Activated naive CD8-positive, alpha-beta T cell treated with anti-CD3 and anti-CD28 coated beads, Interleukin-2, amount 50 U/mL, for 24 hours (primary cell): ENCODE results near the gene NPM1.

Experiments used
- ATAC-seq: fragments of 150-1000 bp; cut with Tn5 transposase; one replicate; pipeline ENCODE4 v1.10.0; 2021
- DNase-seq: peaks from one replicate; pipeline ENCODE4 v3.0.0; 2021
- H3K27ac Mint-ChIP-seq: one replicate; pipeline ENCODE4 v1.8.0; 2021; ENCODE audit warnings: mild to moderate bottlenecking, mixed read lengths
- H3K27me3 Mint-ChIP-seq: one replicate; pipeline ENCODE4 v1.8.0; 2021; ENCODE audit warnings: mixed read lengths
- H3K36me3 Mint-ChIP-seq: one replicate; pipeline ENCODE4 v1.8.0; 2021; ENCODE audit warnings: low read depth, mixed read lengths
- H3K4me1 Mint-ChIP-seq: one replicate; pipeline ENCODE4 v1.8.0; 2021; ENCODE audit warnings: mixed read lengths
- H3K4me3 Mint-ChIP-seq: one replicate; pipeline ENCODE4 v1.8.0; 2021; ENCODE audit warnings: mild to moderate bottlenecking, moderate library complexity, mixed read lengths
- H3K9me3 Mint-ChIP-seq: one replicate; pipeline ENCODE4 v1.8.0; 2021; ENCODE audit warnings: mixed read lengths

NPM1 gene

GRCh38 chr5:171451421-171451820, 63.8 kb downstream of the NPM1 start:
- Mint-ChIP-seq H3K9me3 (no peaks in the 10 kb centered on the region), H3K36me3 (no peaks in the 10 kb centered on the region), H3K27me3 (peaks cover 61% of the 10 kb centered on the region), H3K4me3 (peak overlapping the region; percentile 32), H3K27ac (no peak overlapping the region), H3K4me1 (peaks cover 4% of the 10 kb centered on the region)
- DNase-seq (no peak), ATAC-seq (no peak)

DNA sequence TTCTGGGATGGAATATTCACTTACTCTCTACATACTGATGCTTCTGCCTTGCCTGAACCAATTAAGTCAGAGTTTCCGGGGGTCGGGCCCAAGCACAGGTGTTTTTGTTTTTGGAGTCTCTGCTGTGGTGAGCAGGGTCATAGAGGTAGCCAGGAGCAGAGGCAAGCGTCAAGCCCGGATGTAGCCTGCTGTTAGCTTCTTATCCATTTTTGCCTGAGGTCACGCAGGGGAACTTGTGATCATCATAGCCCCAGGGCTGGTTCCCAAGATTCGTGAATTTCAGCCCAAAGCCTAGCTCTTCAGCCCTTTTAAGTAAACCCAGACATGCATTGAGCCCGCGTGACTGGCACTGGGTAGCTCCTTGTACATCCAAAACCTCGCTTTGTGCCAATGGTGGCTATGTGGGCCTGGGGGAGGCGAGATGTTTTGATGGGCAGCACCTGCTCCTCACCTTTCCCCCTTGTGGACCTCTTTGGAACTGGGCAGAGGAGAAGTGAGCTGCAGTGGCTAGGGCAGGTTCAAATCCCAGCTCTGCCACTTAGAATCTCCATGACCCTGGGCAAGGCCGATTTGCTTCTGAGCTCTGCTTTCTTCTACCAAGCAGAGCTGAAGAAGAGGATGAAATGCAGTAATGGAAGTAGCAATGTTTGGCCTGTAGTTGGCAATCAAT, 65.5 kb downstream of the NPM1 start:
- ATAC-seq (no peak), DNase-seq (no peak)
- Mint-ChIP-seq H3K27me3 (peaks cover 56% of the 10 kb centered on the region), H3K27ac (no peak overlapping the region), H3K4me3 (no peak overlapping the region), H3K9me3 (no peaks in the 10 kb centered on the region), H3K36me3 (no peaks in the 10 kb centered on the region), H3K4me1 (peaks cover 4% of the 10 kb centered on the region)

GRCh38 chr5:171453988-171454387, 66.3 kb downstream of the NPM1 start:
- H3K27ac Mint-ChIP-seq = no peak overlapping the region
- H3K4me1 Mint-ChIP-seq = peaks cover 4% of the 10 kb centered on the region
- DNase-seq (no peak), ATAC-seq (no peak)
- H3K9me3 Mint-ChIP-seq = no peaks in the 10 kb centered on the region
- H3K27me3 Mint-ChIP-seq = peaks cover 50% of the 10 kb centered on the region
- H3K36me3 Mint-ChIP-seq = no peaks in the 10 kb centered on the region
- H3K4me3 Mint-ChIP-seq = no peak overlapping the region

GRCh38 chr5:171454549-171454948, 66.9 kb downstream of the NPM1 start:
- no peaks in the 10 kb centered on the region for H3K36me3 Mint-ChIP-seq
- DNase-seq (no peak), ATAC-seq (no peak)
- H3K27me3 Mint-ChIP-seq = peaks cover 47% of the 10 kb centered on the region
- H3K9me3 Mint-ChIP-seq = no peaks in the 10 kb centered on the region
- H3K4me3 Mint-ChIP-seq = no peak overlapping the region
- peaks cover 4% of the 10 kb centered on the region for H3K4me1 Mint-ChIP-seq
- no peak overlapping the region for H3K27ac Mint-ChIP-seq

DNA sequence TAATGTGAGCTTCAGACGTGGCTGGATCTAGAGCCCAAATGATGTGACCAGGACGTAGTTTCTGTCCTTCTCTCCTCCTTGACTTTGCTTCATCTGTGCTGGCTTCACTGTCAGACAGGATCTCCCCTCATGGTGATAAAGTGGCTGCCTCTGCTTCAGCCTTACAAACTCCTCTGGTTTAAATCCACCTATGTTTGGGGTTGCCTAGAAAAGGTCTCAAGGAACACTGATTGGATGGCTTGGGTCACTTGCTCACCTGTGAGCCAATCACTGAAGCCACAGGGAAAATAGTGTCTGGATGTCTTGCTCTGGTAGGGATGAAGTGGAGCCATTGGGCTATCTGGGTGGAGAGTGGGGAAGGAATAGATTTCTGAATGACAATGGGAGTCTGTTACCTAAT, 67.9 kb downstream of the NPM1 start:
- Mint-ChIP-seq H3K4me3 (no peak overlapping the region), H3K27me3 (peaks cover 38% of the 10 kb centered on the region), H3K9me3 (no peaks in the 10 kb centered on the region), H3K4me1 (peaks cover 4% of the 10 kb centered on the region), H3K36me3 (no peaks in the 10 kb centered on the region), H3K27ac (no peak overlapping the region)
- no peak for DNase-seq
- ATAC-seq = no peak

GRCh38 chr5:171457208-171457981, 69.7 kb downstream of the NPM1 start:
- no peak for DNase-seq
- no peaks in the 10 kb centered on the region for H3K9me3 Mint-ChIP-seq
- no peaks in the 10 kb centered on the region for H3K4me1 Mint-ChIP-seq
- peaks cover 27% of the 10 kb centered on the region for H3K27me3 Mint-ChIP-seq
- H3K27ac Mint-ChIP-seq = no peak overlapping the region
- no peak for ATAC-seq
- H3K36me3 Mint-ChIP-seq = no peaks in the 10 kb centered on the region
- no peak overlapping the region for H3K4me3 Mint-ChIP-seq

GRCh38 chr5:171459839-171460238, 72.2 kb downstream of the NPM1 start:
- H3K9me3 Mint-ChIP-seq = no peaks in the 10 kb centered on the region
- H3K4me1 Mint-ChIP-seq = no peaks in the 10 kb centered on the region
- no peak overlapping the region for H3K4me3 Mint-ChIP-seq
- ATAC-seq (no peak), DNase-seq (no peak)
- H3K36me3 Mint-ChIP-seq = no peaks in the 10 kb centered on the region
- no peak overlapping the region for H3K27ac Mint-ChIP-seq
- H3K27me3 Mint-ChIP-seq = peaks cover 6% of the 10 kb centered on the region
